Measurements from ENCODE around the gene PIM2. TPM values are rescaled to one million over a fixed set of nuclear protein-coding genes. Genes with fewer than 3 reads are reported as not detected.
A peak's percentile ranks its signal among the peaks of the same experiment; 100 is the strongest.

The PIM2 gene
- polyA plus RNA-seq, 1 of the 3 experiments (the other 2 are of a cell fraction), result 12.3 TPM

DNA sequence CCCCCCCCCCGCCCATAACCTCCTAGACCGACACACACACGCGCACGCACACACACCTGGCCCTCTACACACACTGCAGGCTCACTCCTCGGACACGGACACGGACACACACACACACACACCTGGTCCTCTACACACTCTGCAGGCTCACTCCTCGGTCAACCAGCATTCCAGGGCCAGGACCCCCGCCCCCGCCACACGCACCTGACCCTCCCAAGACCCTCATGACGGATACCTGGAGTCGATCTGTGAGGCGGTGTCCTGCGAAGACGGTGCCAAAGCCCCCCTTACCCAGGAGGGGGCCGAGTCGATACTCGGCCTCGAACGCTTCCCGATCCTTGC is 552 bp downstream of the PIM2 start (continued):
- TF ChIP-seq, protein P1, sequence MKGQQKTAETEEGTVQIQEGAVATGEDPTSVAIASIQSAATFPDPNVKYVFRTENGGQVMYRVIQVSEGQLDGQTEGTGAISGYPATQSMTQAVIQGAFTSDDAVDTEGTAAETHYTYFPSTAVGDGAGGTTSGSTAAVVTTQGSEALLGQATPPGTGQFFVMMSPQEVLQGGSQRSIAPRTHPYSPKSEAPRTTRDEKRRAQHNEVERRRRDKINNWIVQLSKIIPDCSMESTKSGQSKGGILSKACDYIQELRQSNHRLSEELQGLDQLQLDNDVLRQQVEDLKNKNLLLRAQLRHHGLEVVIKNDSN (IDR thresholded peaks at IDR 0.05; ENCODE audit: borderline replicate concordance, low read depth), result no peak
- TF ChIP-seq MEF2A (IDR thresholded peaks at IDR 0.05; ENCODE audit: borderline replicate concordance, low read depth) (no peak), RXRA (IDR thresholded peaks at IDR 0.05; ENCODE audit: borderline replicate concordance, low read depth) (no peak), JUND (IDR thresholded peaks at IDR 0.05) (no peak), ZBTB33 (IDR thresholded peaks at IDR 0.05; ENCODE audit: borderline replicate concordance, low read depth) (no peak), NRF1 (IDR thresholded peaks at IDR 0.05; ENCODE audit: low read depth, low read length) (no peak), ELF1 (IDR thresholded peaks at IDR 0.05) (no peak), RFX5 (IDR thresholded peaks at IDR 0.05; ENCODE audit: low read length) (no peak), YY1 (IDR thresholded peaks at IDR 0.05; ENCODE audit: low read depth) (no peak), CHD2 (IDR thresholded peaks at IDR 0.05; ENCODE audit: low read length, partially characterized antibody) (no peak)

GRCh38 chrX:48917139-48918001 is 1.5 kb downstream of the PIM2 start:
- H3K4me2 ChIP-seq, result peak overlapping the region; percentile 95
- H3K4me1 ChIP-seq (ENCODE audit: control insufficient read depth in 1 of 2, insufficient read depth in 2 of 2, low read depth in 1 of 2, low read length in 1 of 2), result peaks cover 5 to 26% of the 10 kb centered on the region in 2 experiments; a peak in 2 of 4 replicates
- 0 out of 2 replicates have a peak, but pooled peaks cover 9% of the 10 kb centered on the region for H4K20me1 ChIP-seq (ENCODE audit: insufficient read depth)
- POLR2A ChIA-PET, result no interaction called here
- H3K36me3 ChIP-seq (replicated peaks in 1 of 2; ENCODE audit: control insufficient read depth in 1 of 2, insufficient read depth in 2 of 2, low read length in 1 of 2), result peaks cover 0 to 26% of the 10 kb centered on the region in 2 experiments
- H3K79me2 ChIP-seq (ENCODE audit: insufficient read depth), result peaks cover 3% of the 10 kb centered on the region; the same call in 1 of the 2 replicates
- no peak overlapping the region; the same call in 1 of the 2 replicates for H2AFZ ChIP-seq (ENCODE audit: low read depth)
- no peak overlapping the region for H3K9ac ChIP-seq
- peak; percentile 94 for DNase-seq
- H3K27me3 ChIP-seq (ENCODE audit: insufficient read depth), result no peaks in the 10 kb centered on the region
- H3K27ac ChIP-seq (ENCODE audit: low read depth in 2 of 2, low read length in 1 of 2), result peak overlapping the region; percentile 39 to 40; a peak in 2 of 4 replicates
- H3F3A ChIP-seq (replicated peaks; ENCODE audit: insufficient read depth), result peaks cover 16% of the 10 kb centered on the region
- no peaks in the 10 kb centered on the region for H3K9me3 ChIP-seq
- H3K9me2 ChIP-seq, result no peaks in the 10 kb centered on the region
- CTCF ChIA-PET, result interaction anchor here (0.6 to 3.2 kb wide), 9 partner anchors 10 to 266 kb away, joined by 3 to 12 read pairs (median 4); partner anchors contain the start of genes PQBP1 and TIMM17B
- H3K4me3 ChIP-seq (ENCODE audit: low read depth in 2 of 2, low read length in 1 of 2), result peak overlapping the region; percentile 48 to 61
- WGBS (ENCODE audit: low lambda C conversion rate), result 47% methylated on average over 14 of the region's 27 CpGs
- TF ChIP-seq EP300 (IDR thresholded peaks at IDR 0.05; ENCODE audit: borderline replicate concordance in 1 of 2, low read depth in 1 of 2, low read length in 1 of 2), result no peak
- peak; percentile 85 for TF ChIP-seq RFX5 (IDR thresholded peaks at IDR 0.05; ENCODE audit: low read length)
- peak; percentile 53; the same call in 1 of the 2 replicates for TF ChIP-seq MXI1 (IDR thresholded peaks at IDR 0.05; ENCODE audit: low read depth, low read length)
- no peak for TF ChIP-seq MEF2A (IDR thresholded peaks at IDR 0.05; ENCODE audit: borderline replicate concordance, low read depth)
- TF ChIP-seq, protein P2, sequence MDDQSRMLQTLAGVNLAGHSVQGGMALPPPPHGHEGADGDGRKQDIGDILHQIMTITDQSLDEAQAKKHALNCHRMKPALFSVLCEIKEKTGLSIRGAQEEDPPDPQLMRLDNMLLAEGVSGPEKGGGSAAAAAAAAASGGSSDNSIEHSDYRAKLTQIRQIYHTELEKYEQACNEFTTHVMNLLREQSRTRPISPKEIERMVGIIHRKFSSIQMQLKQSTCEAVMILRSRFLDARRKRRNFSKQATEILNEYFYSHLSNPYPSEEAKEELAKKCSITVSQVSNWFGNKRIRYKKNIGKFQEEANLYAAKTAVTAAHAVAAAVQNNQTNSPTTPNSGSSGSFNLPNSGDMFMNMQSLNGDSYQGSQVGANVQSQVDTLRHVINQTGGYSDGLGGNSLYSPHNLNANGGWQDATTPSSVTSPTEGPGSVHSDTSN (IDR thresholded peaks at IDR 0.05), result no peak
- TF ChIP-seq TAF1 (IDR thresholded peaks at IDR 0.05; ENCODE audit: borderline replicate concordance, low read depth, low read length), result no peak
- TF ChIP-seq YY1 (IDR thresholded peaks at IDR 0.05; ENCODE audit: low read depth), result no peak
- TF ChIP-seq RAD21 (IDR thresholded peaks at IDR 0.05; ENCODE audit: low read length), result peak; percentile 68
- TF ChIP-seq, protein P1 (IDR thresholded peaks at IDR 0.05; ENCODE audit: borderline replicate concordance, low read depth), result no peak
- TF ChIP-seq, protein P3, sequence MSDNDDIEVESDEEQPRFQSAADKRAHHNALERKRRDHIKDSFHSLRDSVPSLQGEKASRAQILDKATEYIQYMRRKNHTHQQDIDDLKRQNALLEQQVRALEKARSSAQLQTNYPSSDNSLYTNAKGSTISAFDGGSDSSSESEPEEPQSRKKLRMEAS (IDR thresholded peaks at IDR 0.05; ENCODE audit: low read depth), result no peak
- TF ChIP-seq REST (IDR thresholded peaks at IDR 0.05; ENCODE audit: low read depth, low read length), result no peak
- no peak for TF ChIP-seq FOSL2 (IDR thresholded peaks at IDR 0.05; ENCODE audit: borderline replicate concordance, low read depth)
- TF ChIP-seq CHD2 (IDR thresholded peaks at IDR 0.05; ENCODE audit: low read length, partially characterized antibody), result no peak
- TF ChIP-seq POLR2AphosphoS5 (IDR thresholded peaks at IDR 0.05; ENCODE audit: low read depth, low read length), result no peak
- no peak for TF ChIP-seq FOXJ3 (CRISPR knock-in tag; IDR thresholded peaks at IDR 0.05)
